H9 (cell line): ENCODE results near the gene ATRN. TPM values are rescaled to one million over a fixed set of nuclear protein-coding genes. Genes with fewer than 3 reads are reported as not detected.

Source experiments
- DNase-seq: peaks from one replicate; pipeline ENCODE4 v3.0.0-alpha.2; 2017
- H2AFZ ChIP-seq: one replicate; pipeline ENCODE4 v1.6.1; 2013; ENCODE audit warnings: mild to moderate bottlenecking, low read length, control low read depth, moderate library complexity
- H2AK5ac ChIP-seq: 2 replicates; pipeline ENCODE4 v1.6.1; 2013; ENCODE audit warnings: low read length, control low read depth, mixed read lengths; ENCODE audit not compliant: insufficient read length
- H2BK120ac ChIP-seq: one replicate; pipeline ENCODE4 v1.6.1; 2013; ENCODE audit warnings: low read depth, mild to moderate bottlenecking, low read length, control low read depth, inconsistent platforms; ENCODE audit not compliant: poor library complexity, severe bottlenecking
- H2BK12ac ChIP-seq: 2 replicates; pipeline ENCODE4 v1.6.1; 2013; ENCODE audit warnings: low read length, control low read depth, mixed read lengths, low read depth; ENCODE audit not compliant: insufficient read length
- H2BK15ac ChIP-seq: 2 replicates; pipeline ENCODE4 v1.6.1; 2013; ENCODE audit warnings: low read depth, low read length, control low read depth
- H2BK20ac ChIP-seq: one replicate; pipeline ENCODE4 v1.6.1; 2013; ENCODE audit warnings: low read depth, mild to moderate bottlenecking, low read length, control low read depth, inconsistent platforms; ENCODE audit not compliant: poor library complexity, severe bottlenecking
- H2BK5ac ChIP-seq: 2 replicates; pipeline ENCODE4 v1.6.1; 2013; ENCODE audit warnings: low read length, control low read depth, mixed read lengths; ENCODE audit not compliant: insufficient read length
- H3K14ac ChIP-seq: 2 replicates; pipeline ENCODE4 v1.6.1; 2013; ENCODE audit warnings: low read length, control low read depth; ENCODE audit not compliant: insufficient read depth
- H3K18ac ChIP-seq: 2 replicates; pipeline ENCODE4 v1.6.1; 2013; ENCODE audit warnings: low read depth, mild to moderate bottlenecking, mixed read lengths, low read length, control low read depth; ENCODE audit not compliant: insufficient read length
- H3K23ac ChIP-seq: 2 replicates; pipeline ENCODE4 v1.6.1; 2013; ENCODE audit warnings: low read length, control low read depth, mixed read lengths, low read depth; ENCODE audit not compliant: insufficient read length
- H3K23me2 ChIP-seq: 2 replicates; pipeline ENCODE4 v1.6.1; 2013; ENCODE audit warnings: low read depth, mild to moderate bottlenecking, mixed read lengths, low read length, control low read depth; ENCODE audit not compliant: insufficient read length, poor library complexity, severe bottlenecking
- H3K27ac ChIP-seq: 2 replicates; pipeline ENCODE4 v1.5.1; 2013; ENCODE audit warnings: low read length, control low read depth, mixed read lengths, low read depth; ENCODE audit not compliant: insufficient read length
- H3K27me3 ChIP-seq: 2 replicates; pipeline ENCODE4 v1.6.1; 2013; ENCODE audit warnings: low read length, control low read depth, inconsistent platforms; ENCODE audit not compliant: insufficient read depth
- H3K4ac ChIP-seq: 2 replicates; pipeline ENCODE4 v1.6.1; 2013; ENCODE audit warnings: low read depth, mild to moderate bottlenecking, control low read depth, inconsistent platforms, low read length, moderate library complexity
- H3K4me1 ChIP-seq: 2 replicates; pipeline ENCODE4 v1.6.1; 2013; ENCODE audit warnings: low read length, control low read depth, inconsistent platforms; ENCODE audit not compliant: insufficient read depth
- H3K4me2 ChIP-seq: 2 replicates; pipeline ENCODE4 v1.6.1; 2013; ENCODE audit warnings: low read length, control low read depth, mixed read lengths; ENCODE audit not compliant: insufficient read length, insufficient read depth
- H3K56ac ChIP-seq: 2 replicates; pipeline ENCODE4 v1.6.1; 2013; ENCODE audit warnings: low read depth, mild to moderate bottlenecking, mixed read lengths, low read length, control low read depth; ENCODE audit not compliant: insufficient read length
- H3K79me1 ChIP-seq: 2 replicates; pipeline ENCODE4 v1.6.1; 2013; ENCODE audit warnings: low read depth, mild to moderate bottlenecking, moderate library complexity, low read length, control low read depth, inconsistent platforms; ENCODE audit not compliant: insufficient read depth, poor library complexity, severe bottlenecking
- H3K79me2 ChIP-seq: 2 replicates; pipeline ENCODE4 v1.6.1; 2013; ENCODE audit warnings: low read length, control low read depth, inconsistent platforms; ENCODE audit not compliant: insufficient read depth
- H3K9ac ChIP-seq: 2 replicates; pipeline ENCODE4 v1.6.1; 2013; ENCODE audit warnings: low read length, control low read depth, mixed read lengths; ENCODE audit not compliant: insufficient read length; ENCODE audit errors: extremely low read depth
- H3K9me3 ChIP-seq: one replicate; pipeline ENCODE4 v1.6.1; 2013; ENCODE audit warnings: low read depth, low read length, inconsistent platforms; ENCODE audit not compliant: control insufficient read depth
- H3T11ph ChIP-seq: one replicate; pipeline ENCODE4 v1.6.1; 2013; ENCODE audit warnings: mild to moderate bottlenecking, low read length, control low read depth, inconsistent platforms
- H4K20me1 ChIP-seq: one replicate; pipeline ENCODE4 v1.6.1; 2013; ENCODE audit not compliant: control insufficient read depth, insufficient read length, insufficient read depth
- H4K5ac ChIP-seq: 2 replicates; pipeline ENCODE4 v1.6.1; 2013; ENCODE audit warnings: low read depth, mild to moderate bottlenecking, mixed read lengths, low read length, control low read depth; ENCODE audit not compliant: insufficient read length
- H4K8ac ChIP-seq: replicated peaks from 2 replicates; pipeline ENCODE4 v1.6.1; 2013; ENCODE audit warnings: low read length, control low read depth, mixed read lengths, low read depth; ENCODE audit not compliant: insufficient read length
- H4K91ac ChIP-seq: 2 replicates; pipeline ENCODE4 v1.6.1; 2013; ENCODE audit warnings: low read depth, mild to moderate bottlenecking, moderate library complexity, mixed read lengths, low read length, control low read depth; ENCODE audit not compliant: insufficient read length
- H3K27ac Mint-ChIP-seq, 3 experiments: 2 replicates in 2 of 3; 3 replicates in 1 of 3; pipeline ENCODE4 v1.8.0; 2020 to 2021; ENCODE audit warnings: mixed read lengths in 3 of 3, mild to moderate bottlenecking in 1 of 3, moderate library complexity in 1 of 3
- H3K27me3 Mint-ChIP-seq: 2 replicates; pipeline ENCODE4 v1.8.0; 2021; ENCODE audit warnings: low read depth, mild to moderate bottlenecking, moderate library complexity, mixed read lengths
- H3K36me3 Mint-ChIP-seq, 3 experiments: 2 replicates in 2 of 3; 3 replicates in 1 of 3; pipeline ENCODE4 v1.8.0; 2020 to 2021; ENCODE audit warnings: low read depth in 3 of 3, mixed read lengths in 3 of 3; ENCODE audit not compliant: insufficient read depth in 1 of 3
- H3K4me1 Mint-ChIP-seq, 2 experiments: 2 replicates each; pipeline ENCODE4 v1.8.0; 2020; ENCODE audit warnings: mixed read lengths in 2 of 2
- H3K4me3 Mint-ChIP-seq, 2 experiments: 2 replicates in 1 of 2; 3 replicates in 1 of 2; pipeline ENCODE4 v1.8.0; 2020 to 2021; ENCODE audit warnings: mild to moderate bottlenecking in 2 of 2, mixed read lengths in 2 of 2, moderate library complexity in 1 of 2
- H3K9me3 Mint-ChIP-seq, 2 experiments: 2 replicates in 1 of 2; 3 replicates in 1 of 2; pipeline ENCODE4 v1.8.0; 2020; ENCODE audit warnings: mild to moderate bottlenecking in 2 of 2, mixed read lengths in 2 of 2, moderate library complexity in 1 of 2
- WGBS: extraction: QIAGEN DNeasy Blood & Tissue Kit; methylation state at CpG from one replicate; pipeline ENCODE4 v1.1.7; 2013; ENCODE audit warnings: missing lambda C conversion rate, low lambda C conversion rate, mixed read lengths; ENCODE audit not compliant: insufficient read length; ENCODE audit errors: extremely low coverage; 5-methylcytosine and 5-hydroxymethylcytosine counted together
- total RNA-seq: library from RNA; stranded (reverse); gene quantifications from 2 replicates; pipeline ENCODE4 v1.2.1, GENCODE V29; 2021
- TF ChIP-seq, protein P1 (sequence below): fragments of 200-600 bp; sonication (generic); conservative IDR thresholded peaks from 3 replicates; pipeline ENCODE4 v1.8.0; 2021; ENCODE audit warnings: antibody characterized with exemption, mild to moderate bottlenecking

Gene ATRN
- total RNA-seq, 1 experiment from 2014 or later = 23.1 TPM

DNA sequence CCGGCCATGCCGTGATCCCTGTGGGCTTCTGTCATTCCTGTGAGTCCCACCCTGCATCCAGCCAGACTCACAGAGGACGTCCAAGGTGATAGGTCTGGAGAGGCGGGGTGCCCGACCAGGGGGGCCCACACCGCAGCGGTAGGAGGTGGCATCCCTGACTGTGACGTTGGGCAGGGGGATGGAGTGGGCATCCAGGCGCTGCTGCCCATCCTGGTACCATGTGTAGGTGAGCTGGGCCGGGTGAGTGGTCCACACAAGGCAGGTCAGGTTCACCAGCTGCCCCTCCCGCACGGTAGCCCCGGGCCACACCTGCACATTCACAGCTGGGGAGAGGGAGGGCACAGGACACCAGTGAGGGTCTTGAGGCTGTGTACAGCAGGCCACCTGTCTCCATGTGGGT is 222.6 kb downstream of the ATRN start:
- WGBS = no CpG with 5 or more reads among the region's 13 CpGs

More for the DNA sequence above, 222.6 kb downstream of the ATRN start:
- Histone ChIP-seq H4K91ac (no peak overlapping the region), H2BK12ac (no peak overlapping the region), H4K20me1 (no peaks in the 10 kb centered on the region), H2AK5ac (no peak overlapping the region), H4K8ac (no peak overlapping the region), H3K23ac (no peak overlapping the region), H2BK15ac (no peak overlapping the region), H3K4me2 (no peak overlapping the region), H2BK120ac (no peak overlapping the region), H3K23me2 (no peaks in the 10 kb centered on the region), H3K79me1 (no peaks in the 10 kb centered on the region), H3K4me1 (no peaks in the 10 kb centered on the region), H3K79me2 (no peaks in the 10 kb centered on the region), H3K14ac (no peak overlapping the region), H3K27ac (no peak overlapping the region), H3K27me3 (no peaks in the 10 kb centered on the region), H2AFZ (no peak overlapping the region), H4K5ac (no peak overlapping the region), H2BK5ac (no peak overlapping the region), H3K9ac (no peak overlapping the region), H3K18ac (no peak overlapping the region), H3K9me3 (no peaks in the 10 kb centered on the region), H3K56ac (no peak overlapping the region), H3T11ph (no peak overlapping the region), H3K4ac (no peak overlapping the region), H2BK20ac (no peak overlapping the region)
- Mint-ChIP-seq H3K27ac (peak overlapping the region in 1 of 3 experiments; percentile 62; a peak in 1 of 7 replicates), H3K4me3 (no peak overlapping the region), H3K9me3 (peaks cover 3% of the 10 kb centered on the region in 2 experiments; a peak in 3 of 5 replicates), H3K4me1 (no peaks in the 10 kb centered on the region), H3K36me3 (no peaks in the 10 kb centered on the region; a peak in 1 of 7 replicates), H3K27me3 (peaks cover 4% of the 10 kb centered on the region)
- DNase-seq = no peak
- TF ChIP-seq, protein P1, sequence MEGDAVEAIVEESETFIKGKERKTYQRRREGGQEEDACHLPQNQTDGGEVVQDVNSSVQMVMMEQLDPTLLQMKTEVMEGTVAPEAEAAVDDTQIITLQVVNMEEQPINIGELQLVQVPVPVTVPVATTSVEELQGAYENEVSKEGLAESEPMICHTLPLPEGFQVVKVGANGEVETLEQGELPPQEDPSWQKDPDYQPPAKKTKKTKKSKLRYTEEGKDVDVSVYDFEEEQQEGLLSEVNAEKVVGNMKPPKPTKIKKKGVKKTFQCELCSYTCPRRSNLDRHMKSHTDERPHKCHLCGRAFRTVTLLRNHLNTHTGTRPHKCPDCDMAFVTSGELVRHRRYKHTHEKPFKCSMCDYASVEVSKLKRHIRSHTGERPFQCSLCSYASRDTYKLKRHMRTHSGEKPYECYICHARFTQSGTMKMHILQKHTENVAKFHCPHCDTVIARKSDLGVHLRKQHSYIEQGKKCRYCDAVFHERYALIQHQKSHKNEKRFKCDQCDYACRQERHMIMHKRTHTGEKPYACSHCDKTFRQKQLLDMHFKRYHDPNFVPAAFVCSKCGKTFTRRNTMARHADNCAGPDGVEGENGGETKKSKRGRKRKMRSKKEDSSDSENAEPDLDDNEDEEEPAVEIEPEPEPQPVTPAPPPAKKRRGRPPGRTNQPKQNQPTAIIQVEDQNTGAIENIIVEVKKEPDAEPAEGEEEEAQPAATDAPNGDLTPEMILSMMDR = no peak
